SK-N-SH (cell line): Measurements from ENCODE around the gene CCDC171. TPM values are rescaled to one million over a fixed set of nuclear protein-coding genes. Genes with fewer than 3 reads are reported as not detected.

Experiments
- CTCF ChIA-PET: fragments of 300-600, 350-600 bp; formaldehyde crosslinking; extraction: SDS; loops from one replicate; lab custom pipeline; 2021; lab: Yijun Ruan, JAX
- POLR2A ChIA-PET: fragments of 350-600 bp; sonication (Branson Sonifier 250); formaldehyde crosslinking; extraction: SDS; loops from one replicate; lab custom pipeline; 2020; ENCODE audit warnings: antibody characterized with exemption, inconsistent platforms; lab: Yijun Ruan, JAX
- DNase-seq: peaks from one replicate; pipeline ENCODE4 v3.0.0; 2012
- H2AFZ ChIP-seq: fragments of 200-600 bp; sonication (generic); 2 replicates; pipeline ENCODE4 v1.8.1; 2016; ENCODE audit warnings: antibody characterized with exemption, mild to moderate bottlenecking, low read depth
- H3F3A ChIP-seq: fragments of 200-600 bp; sonication (generic); replicated peaks from 2 replicates; pipeline ENCODE3; 2016; ENCODE audit warnings: antibody characterized with exemption, mild to moderate bottlenecking; ENCODE audit not compliant: insufficient read depth
- H3K27ac ChIP-seq, 2 experiments: fragments of 200-500 bp in 1 of 2; fragments of 200-600 bp in 1 of 2; sonication (Bioruptor generic) in 1 of 2; sonication (generic), shearing (Covaris generic) in 1 of 2; 2 replicates each; pipeline versions ENCODE4 v1.5.1 to v1.6.1; 2014 to 2016; ENCODE audit warnings: low read depth in 2 of 2, inconsistent platforms in 1 of 2, low read length in 1 of 2, mild to moderate bottlenecking in 1 of 2, mixed read lengths in 1 of 2
- H3K27me3 ChIP-seq: fragments of 200-600 bp; sonication (generic), shearing (Covaris generic); 2 replicates; pipeline ENCODE4 v1.6.1; 2016; ENCODE audit warnings: mixed run types; ENCODE audit not compliant: insufficient read depth
- H3K36me3 ChIP-seq, 2 experiments: fragments of 200-500 bp in 1 of 2; fragments of 200-600 bp in 1 of 2; sonication (Bioruptor generic) in 1 of 2; sonication (generic) in 1 of 2; replicated peaks in 1 of 2; 2 replicates each; pipeline versions ENCODE3 to v1.5.1; 2014 to 2016; ENCODE audit warnings: low read length in 1 of 2, mild to moderate bottlenecking in 1 of 2; ENCODE audit not compliant: insufficient read depth in 2 of 2, control insufficient read depth in 1 of 2
- H3K4me1 ChIP-seq, 2 experiments: fragments of 200-500 bp in 1 of 2; fragments of 200-600 bp in 1 of 2; sonication (Bioruptor generic) in 1 of 2; sonication (generic), shearing (Covaris generic) in 1 of 2; 2 replicates each; pipeline versions ENCODE4 v1.5.1 to v1.6.1; 2014 to 2016; ENCODE audit warnings: low read depth in 1 of 2, low read length in 1 of 2, mixed run types in 1 of 2; ENCODE audit not compliant: insufficient read depth in 2 of 2, control insufficient read depth in 1 of 2
- H3K4me2 ChIP-seq: fragments of 200-600 bp; sonication (generic), shearing (Covaris generic); 2 replicates; pipeline ENCODE4 v1.6.1; 2017; ENCODE audit warnings: mixed run types
- H3K4me3 ChIP-seq, 2 experiments: fragments of 200-500 bp in 1 of 2; fragments of 200-600 bp in 1 of 2; sonication (Bioruptor generic) in 1 of 2; sonication (generic), shearing (Covaris generic) in 1 of 2; 2 replicates each; pipeline versions ENCODE4 v1.5.1 to v1.8.1; 2014 to 2016; ENCODE audit warnings: low read depth in 2 of 2, inconsistent platforms in 1 of 2, low read length in 1 of 2, mild to moderate bottlenecking in 1 of 2, mixed read lengths in 1 of 2, moderate library complexity in 1 of 2
- H3K79me2 ChIP-seq: fragments of 200-600 bp; sonication (generic); 2 replicates; pipeline ENCODE4 v1.8.1; 2017; ENCODE audit warnings: mild to moderate bottlenecking; ENCODE audit not compliant: insufficient read depth
- H3K9ac ChIP-seq: fragments of 200-600 bp; sonication (generic); 2 replicates; pipeline ENCODE4 v1.6.1; 2017; ENCODE audit warnings: mixed run types
- H3K9me2 ChIP-seq: fragments of 200-600 bp; sonication (generic); 2 replicates; pipeline ENCODE4 v1.6.1; 2017; ENCODE audit warnings: mixed run types
- H3K9me3 ChIP-seq: fragments of 200-600 bp; sonication (generic); 2 replicates; pipeline ENCODE4 v1.6.1; 2017; ENCODE audit warnings: mixed run types, mild to moderate bottlenecking, moderate library complexity
- H4K20me1 ChIP-seq: fragments of 200-600 bp; sonication (generic); 2 replicates; pipeline ENCODE4 v1.6.1; 2017; ENCODE audit warnings: mild to moderate bottlenecking, mixed run types; ENCODE audit not compliant: insufficient read depth
- FOSL2 ChIP-seq: IDR thresholded peaks from 2 replicates; pipeline ENCODE4 v1.4.0; 2012; ENCODE audit warnings: low read depth, mild to moderate bottlenecking, moderate library complexity, borderline replicate concordance
- JUND ChIP-seq: IDR thresholded peaks from 2 replicates; pipeline ENCODE4 v1.4.0; 2012
- RAD21 ChIP-seq: IDR thresholded peaks from 2 replicates; pipeline ENCODE4 v1.6.1; 2012; ENCODE audit warnings: mild to moderate bottlenecking, low read length
- SIN3A ChIP-seq: IDR thresholded peaks from 2 replicates; pipeline ENCODE4 v1.6.1; 2012; ENCODE audit warnings: low read depth, mild to moderate bottlenecking, low read length, moderate library complexity, borderline replicate concordance
- SMC3 ChIP-seq: IDR thresholded peaks from 2 replicates; pipeline ENCODE4 v1.6.1; 2012; ENCODE audit warnings: low read depth, low read length, improper control_type of control experiment
- WGBS: methylation state at CpG from one replicate; pipeline ENCODE4 v1.1.6; 2017; ENCODE audit warnings: low lambda C conversion rate; 5-methylcytosine and 5-hydroxymethylcytosine counted together
- polyA plus RNA-seq, 3 experiments: library from polyadenylated mRNA; depleted of rRNA; stranded (reverse); fragments of >200 nt; gene quantifications; 2 replicates each; pipeline ENCODE4 v1.2.3, GENCODE V29; 2012
- TF ChIP-seq, protein P1 (sequence below): fragments of 150-350 bp; IDR thresholded peaks from 2 replicates; pipeline ENCODE4 v1.6.1; 2017; ENCODE audit warnings: antibody characterized with exemption, low read length, low read depth, borderline replicate concordance
- TF ChIP-seq, protein P2 (sequence below): fragments of 200-600 bp; sonication (generic); IDR thresholded peaks from 2 replicates; pipeline ENCODE4 v1.6.1; 2017; ENCODE audit warnings: antibody characterized with exemption, mild to moderate bottlenecking, moderate library complexity

The CCDC171 gene
- polyA plus RNA-seq, 1 of the 3 experiments (the other 2 are of a cell fraction) = 0.54 TPM

DNA sequence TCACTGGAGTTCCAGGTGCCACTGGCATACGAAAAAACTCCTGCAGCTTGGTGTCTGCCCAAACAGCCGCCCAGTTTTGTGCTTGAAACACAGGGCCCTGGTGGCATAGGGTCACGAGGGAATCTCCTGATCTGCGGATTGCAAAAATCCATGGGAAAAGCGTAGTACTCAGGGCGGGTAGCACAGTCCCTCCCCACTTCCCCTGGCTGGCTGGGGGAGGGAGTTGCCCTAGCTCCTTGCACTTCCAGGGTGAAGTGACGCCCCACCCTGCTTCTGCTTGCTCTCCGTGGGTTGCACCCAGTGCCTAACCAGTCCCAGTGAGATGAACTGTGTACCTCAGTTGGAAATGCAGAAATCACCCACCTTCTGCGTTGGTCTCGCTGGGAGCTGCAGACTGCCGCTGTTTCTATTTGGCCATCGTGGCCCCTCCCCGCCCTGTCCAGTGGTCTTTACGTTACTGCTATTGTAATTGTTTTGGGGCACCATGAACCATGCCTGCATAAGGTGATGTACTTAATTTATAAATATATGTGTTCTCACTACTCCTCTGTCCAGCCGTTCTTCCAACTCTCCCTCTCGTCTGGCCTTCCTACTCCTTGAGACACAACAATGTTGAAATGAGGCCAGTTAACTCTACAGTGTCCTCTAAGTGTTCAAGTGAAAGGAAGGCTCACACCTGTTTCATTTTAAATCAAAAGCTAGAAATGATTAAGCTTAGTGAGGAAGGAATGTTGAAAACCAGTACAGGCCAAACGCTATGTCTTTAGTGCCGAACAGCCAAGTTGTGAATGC, 65.9 kb downstream of the CCDC171 start:
- H3K9ac ChIP-seq = no peak overlapping the region
- no peaks in the 10 kb centered on the region for H4K20me1 ChIP-seq
- no peak overlapping the region for H3K4me3 ChIP-seq
- TF ChIP-seq SIN3A (no peak), SMC3 (no peak), FOSL2 (no peak)
- TF ChIP-seq, protein P1, sequence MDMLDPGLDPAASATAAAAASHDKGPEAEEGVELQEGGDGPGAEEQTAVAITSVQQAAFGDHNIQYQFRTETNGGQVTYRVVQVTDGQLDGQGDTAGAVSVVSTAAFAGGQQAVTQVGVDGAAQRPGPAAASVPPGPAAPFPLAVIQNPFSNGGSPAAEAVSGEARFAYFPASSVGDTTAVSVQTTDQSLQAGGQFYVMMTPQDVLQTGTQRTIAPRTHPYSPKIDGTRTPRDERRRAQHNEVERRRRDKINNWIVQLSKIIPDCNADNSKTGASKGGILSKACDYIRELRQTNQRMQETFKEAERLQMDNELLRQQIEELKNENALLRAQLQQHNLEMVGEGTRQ = no peak
- H3F3A ChIP-seq = no peaks in the 10 kb centered on the region
- H3K4me2 ChIP-seq = no peak overlapping the region
- no peak overlapping the region for H3K27ac ChIP-seq
- no peaks in the 10 kb centered on the region for H3K9me3 ChIP-seq
- POLR2A ChIA-PET = interaction anchor here (0.6 kb wide), 1 partner anchor 1265 kb away, joined by 3 read pairs; no protein-coding TSS in a partner anchor
- H3K4me1 ChIP-seq = no peaks in the 10 kb centered on the region
- no peaks in the 10 kb centered on the region for H3K36me3 ChIP-seq
- CTCF ChIA-PET = interaction anchor here (1.2 to 1.9 kb wide), 3 partner anchors 9 to 13 kb away, joined by 4 to 5 read pairs (median 4); no protein-coding TSS in a partner anchor
- DNase-seq = no peak
- H2AFZ ChIP-seq = no peak overlapping the region
- WGBS = 84% methylated on average over 10 of the region's 18 CpGs
- no peaks in the 10 kb centered on the region for H3K79me2 ChIP-seq
- H3K9me2 ChIP-seq = no peaks in the 10 kb centered on the region
- H3K27me3 ChIP-seq = no peaks in the 10 kb centered on the region

DNA sequence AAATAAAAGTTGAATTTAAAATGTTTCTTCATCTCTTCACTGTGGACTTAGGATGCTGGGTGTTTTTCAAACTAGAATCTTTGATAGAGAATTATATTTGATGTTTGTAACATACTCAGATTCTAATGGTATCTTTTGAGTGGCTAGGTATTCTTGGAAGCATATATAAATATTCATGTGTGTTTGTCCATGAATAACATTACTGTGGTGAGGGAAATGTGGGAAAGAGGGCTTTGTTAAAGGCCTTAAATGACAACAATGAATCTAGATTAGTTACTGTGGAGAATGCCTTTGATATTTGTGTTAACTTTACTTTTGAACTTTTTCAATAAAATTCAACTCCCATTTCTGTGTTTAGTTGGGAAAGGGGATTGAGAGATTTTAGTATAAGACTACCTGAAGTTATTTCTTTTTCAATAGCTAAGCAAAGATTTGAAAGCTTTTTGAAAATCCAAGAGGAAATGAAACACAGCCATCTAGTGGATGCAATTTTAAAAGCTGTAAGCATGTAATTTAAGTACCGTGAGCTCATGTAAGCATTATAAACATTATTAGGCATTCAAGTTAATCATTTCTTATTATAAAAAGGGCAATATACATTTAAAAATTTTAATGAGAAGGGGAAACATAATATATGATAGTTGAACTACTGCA, 69.6 kb downstream of the CCDC171 start:
- CTCF ChIA-PET = interaction anchor here (0.5 to 1.5 kb wide), 8 partner anchors 9 to 412 kb away, joined by 3 to 6 read pairs (median 4); partner anchors contain the start of gene CCDC171
- no peak for DNase-seq
- no peak overlapping the region for H3K4me2 ChIP-seq
- POLR2A ChIA-PET = no interaction called here
- H3K9me3 ChIP-seq = no peaks in the 10 kb centered on the region
- no peak overlapping the region for H3K9ac ChIP-seq
- TF ChIP-seq, protein P2, sequence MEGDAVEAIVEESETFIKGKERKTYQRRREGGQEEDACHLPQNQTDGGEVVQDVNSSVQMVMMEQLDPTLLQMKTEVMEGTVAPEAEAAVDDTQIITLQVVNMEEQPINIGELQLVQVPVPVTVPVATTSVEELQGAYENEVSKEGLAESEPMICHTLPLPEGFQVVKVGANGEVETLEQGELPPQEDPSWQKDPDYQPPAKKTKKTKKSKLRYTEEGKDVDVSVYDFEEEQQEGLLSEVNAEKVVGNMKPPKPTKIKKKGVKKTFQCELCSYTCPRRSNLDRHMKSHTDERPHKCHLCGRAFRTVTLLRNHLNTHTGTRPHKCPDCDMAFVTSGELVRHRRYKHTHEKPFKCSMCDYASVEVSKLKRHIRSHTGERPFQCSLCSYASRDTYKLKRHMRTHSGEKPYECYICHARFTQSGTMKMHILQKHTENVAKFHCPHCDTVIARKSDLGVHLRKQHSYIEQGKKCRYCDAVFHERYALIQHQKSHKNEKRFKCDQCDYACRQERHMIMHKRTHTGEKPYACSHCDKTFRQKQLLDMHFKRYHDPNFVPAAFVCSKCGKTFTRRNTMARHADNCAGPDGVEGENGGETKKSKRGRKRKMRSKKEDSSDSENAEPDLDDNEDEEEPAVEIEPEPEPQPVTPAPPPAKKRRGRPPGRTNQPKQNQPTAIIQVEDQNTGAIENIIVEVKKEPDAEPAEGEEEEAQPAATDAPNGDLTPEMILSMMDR = peak; percentile 56
- TF ChIP-seq RAD21 = peak; percentile 45
- no peak for TF ChIP-seq JUND
- H3K27me3 ChIP-seq = no peaks in the 10 kb centered on the region
- H2AFZ ChIP-seq = no peak overlapping the region
- no peak overlapping the region for H3K4me3 ChIP-seq
- no peaks in the 10 kb centered on the region for H3K79me2 ChIP-seq
- no peaks in the 10 kb centered on the region for H3K9me2 ChIP-seq
- H4K20me1 ChIP-seq = no peaks in the 10 kb centered on the region
- no peaks in the 10 kb centered on the region for H3K36me3 ChIP-seq
- H3K27ac ChIP-seq = no peak overlapping the region
- no peaks in the 10 kb centered on the region for H3F3A ChIP-seq
- 59% methylated on average over 1 of the region's 1 CpG for WGBS
- H3K4me1 ChIP-seq = no peaks in the 10 kb centered on the region
